Gastrocnemius medialis (tissue), 4 donors: ENCODE data around the gene EIF3L. TPM values are rescaled to one million over a fixed set of nuclear protein-coding genes. Genes with fewer than 3 reads are reported as not detected.

Experiments
- ATAC-seq, 2 donors: fragments of 150-250 bp; one replicate each; pipeline ENCODE4 v1.9.1; 2016
- DNase-seq, 2 donors: peaks; one replicate each; pipeline ENCODE4 v3.0.0-alpha.2; 2019
- H3K27ac ChIP-seq, 4 donors: fragments of 200-600 bp; sonication (generic); 1 replicate in 1 of 4; 2 replicates in 3 of 4; pipeline ENCODE4 v1.5.1; 2016 to 2018; ENCODE audit warnings: mild to moderate bottlenecking in 2 of 4, moderate library complexity in 1 of 4
- H3K27me3 ChIP-seq, 3 donors: fragments of 200-600 bp; sonication (generic) in 2 of 3; 1 replicate in 1 of 3; 2 replicates in 2 of 3; pipeline versions ENCODE4 v1.5.1 to v1.6.0; 2016 to 2019; ENCODE audit warnings: mild to moderate bottlenecking in 1 of 3, moderate library complexity in 1 of 3
- H3K36me3 ChIP-seq, 2 donors: fragments of 200-600 bp; sonication (generic) in 1 of 2; one replicate each; pipeline ENCODE4 v1.5.1; 2017 to 2018
- H3K4me1 ChIP-seq, 2 donors: fragments of 200-600 bp; sonication (generic) in 1 of 2; one replicate each; pipeline ENCODE4 v1.5.1; 2016 to 2017; ENCODE audit warnings: mild to moderate bottlenecking in 2 of 2
- H3K4me3 ChIP-seq, 4 donors: fragments of 200-600 bp; sonication (generic) in 3 of 4; 1 replicate in 1 of 4; 2 replicates in 3 of 4; pipeline ENCODE4 v1.5.1; 2016 to 2019; ENCODE audit warnings: mild to moderate bottlenecking in 2 of 4
- H3K9me3 ChIP-seq, 3 donors: fragments of 200-600 bp; sonication (generic) in 2 of 3; 1 replicate in 1 of 3; 2 replicates in 2 of 3; pipeline ENCODE4 v1.5.1; 2016 to 2019
- CTCF ChIP-seq, 5 experiments: fragments of 450-650 bp in 3 of 5; fragments of 200-600 bp in 2 of 5; sonication (generic) in 2 of 5; IDR thresholded peaks in 4 of 5; conservative IDR thresholded peaks in 1 of 5; 1 replicate in 4 of 5; 2 replicates in 1 of 5; pipeline ENCODE4 v1.5.1; 2016 to 2019; ENCODE audit warnings: antibody characterized with exemption in 5 of 5, mild to moderate bottlenecking in 3 of 5, moderate library complexity in 3 of 5
- POLR2A ChIP-seq, 2 donors: fragments of 450-650 bp; IDR thresholded peaks; one replicate each; pipeline ENCODE4 v1.6.1; 2017; ENCODE audit warnings: antibody characterized with exemption in 2 of 2, mild to moderate bottlenecking in 2 of 2, moderate library complexity in 2 of 2
- in situ Hi-C, 4 donors: fragments of 200-750 bp; cut with MboI; loops; one replicate each; pipeline versions ENCODE4 v1.15.0 to v1.8.0; 2017; ENCODE audit warnings: low sequenced_read_pairs in 4 of 4
- intact Hi-C: fragments of 100-400 bp; cut with DNase I; formaldehyde crosslinking; loops from one replicate; pipeline ENCODE4 v1.15.1; 2023; ENCODE audit warnings: low total_unique reads
- total RNA-seq, 4 donors: library from RNA; depleted of rRNA; stranded (reverse); fragments of >200 nt; gene quantifications; one replicate each; pipeline versions ENCODE4 v1.1.0 to v1.2.3, GENCODE V29; 2016

EIF3L gene
- total RNA-seq, 4 donors from 2014 or later: 291 to 406 (median 343) TPM

GRCh38 chr22:37803195-37803638, 46.0 kb upstream of the EIF3L start:
- TF ChIP-seq CTCF (IDR thresholded peaks at IDR 0.05 in 4 of 5, conservative IDR thresholded peaks at IDR 0.05 in 1 of 5): no peak
- TF ChIP-seq POLR2A (IDR thresholded peaks at IDR 0.05): no peak
- in situ Hi-C loops (loop anchor here in 1 of 4 donors (25.0 kb wide), 1 partner anchor 159 kb away; the partner anchor contains the start of genes C22orf23 and POLR2F), intact Hi-C loops (no loop called here)
- H3K27ac ChIP-seq: no peak overlapping the region
- DNase-seq: no peak
- H3K36me3 ChIP-seq: no peaks in the 10 kb centered on the region
- ATAC-seq: no peak
- H3K27me3 ChIP-seq: no peaks in the 10 kb centered on the region
- H3K4me3 ChIP-seq: peak overlapping the region in 3 of 4 donors; percentile 60 to 75 (median 66)
- peaks cover 13 to 15% of the 10 kb centered on the region in 2 donors for H3K4me1 ChIP-seq
- H3K9me3 ChIP-seq: no peaks in the 10 kb centered on the region

- intact Hi-C loops: loop anchor here (2.0 kb wide), 1 partner anchor 57 kb away; no protein-coding TSS in a partner anchor
- ATAC-seq (no peak), DNase-seq (no peak)
- Histone ChIP-seq H3K4me3 (peak overlapping the region; percentile 76 to 87 (median 82)), H3K27me3 (no peaks in the 10 kb centered on the region), H3K27ac (peak overlapping the region; percentile 91 to 95 (median 94)), H3K9me3 (no peaks in the 10 kb centered on the region), H3K4me1 (peaks cover 17 to 20% of the 10 kb centered on the region in 2 donors), H3K36me3 (no peaks in the 10 kb centered on the region)
- in situ Hi-C loops: loop anchor here in 1 of 4 donors (25.0 kb wide), 1 partner anchor 159 kb away; the partner anchor contains the start of genes C22orf23 and POLR2F
- TF ChIP-seq POLR2A (IDR thresholded peaks at IDR 0.05): no peak
- no peak for TF ChIP-seq CTCF (IDR thresholded peaks at IDR 0.05 in 4 of 5, conservative IDR thresholded peaks at IDR 0.05 in 1 of 5)
These were observed 45.4 kb upstream of the EIF3L start for GRCh38 chr22:37803639-37804351.

DNA sequence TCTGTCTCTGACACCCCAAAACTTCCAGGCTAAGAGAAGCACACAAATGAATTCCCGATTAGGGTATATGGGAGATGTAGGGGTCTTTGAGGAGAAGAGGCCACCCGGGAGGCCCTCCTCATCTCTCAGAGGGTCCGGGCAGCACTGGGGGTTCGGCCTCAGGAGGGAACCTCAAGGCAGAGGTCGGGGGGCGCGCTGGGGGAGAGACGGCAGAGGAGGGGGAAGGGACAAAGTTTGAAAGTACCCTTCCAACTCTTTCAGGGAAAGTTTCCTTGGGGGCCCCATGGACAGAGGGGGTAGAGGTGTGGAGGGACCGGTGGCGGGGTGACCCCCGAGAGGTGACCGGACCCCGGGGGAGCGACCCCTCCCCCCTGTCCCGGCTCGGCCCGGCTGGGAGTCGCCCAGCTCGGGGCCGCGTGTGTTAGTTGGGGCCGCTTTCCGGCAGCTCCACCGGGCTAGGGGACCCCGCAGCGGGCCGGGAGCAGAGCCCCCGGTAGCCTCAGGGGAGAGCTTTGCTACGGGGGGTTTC, 44.8 kb upstream of the EIF3L start:
- peaks cover 17 to 22% of the 10 kb centered on the region in 2 donors for H3K4me1 ChIP-seq
- H3K4me3 ChIP-seq: peak overlapping the region; percentile 76 to 87 (median 82)
- TF ChIP-seq CTCF (IDR thresholded peaks at IDR 0.05 in 4 of 5, conservative IDR thresholded peaks at IDR 0.05 in 1 of 5) (no peak), POLR2A (IDR thresholded peaks at IDR 0.05) (no peak)
- peak overlapping the region; percentile 91 to 95 (median 94) for H3K27ac ChIP-seq
- no peaks in the 10 kb centered on the region for H3K36me3 ChIP-seq
- ATAC-seq (no peak), DNase-seq (no peak)
- H3K27me3 ChIP-seq: no peaks in the 10 kb centered on the region
- H3K9me3 ChIP-seq: no peaks in the 10 kb centered on the region
- in situ Hi-C loops: loop anchor here in 1 of 4 donors (25.0 kb wide), 1 partner anchor 158 kb away; the partner anchor contains the start of genes C22orf23 and POLR2F
- intact Hi-C loops: loop anchor here (2.0 kb wide), 1 partner anchor 58 kb away; no protein-coding TSS in a partner anchor

DNA sequence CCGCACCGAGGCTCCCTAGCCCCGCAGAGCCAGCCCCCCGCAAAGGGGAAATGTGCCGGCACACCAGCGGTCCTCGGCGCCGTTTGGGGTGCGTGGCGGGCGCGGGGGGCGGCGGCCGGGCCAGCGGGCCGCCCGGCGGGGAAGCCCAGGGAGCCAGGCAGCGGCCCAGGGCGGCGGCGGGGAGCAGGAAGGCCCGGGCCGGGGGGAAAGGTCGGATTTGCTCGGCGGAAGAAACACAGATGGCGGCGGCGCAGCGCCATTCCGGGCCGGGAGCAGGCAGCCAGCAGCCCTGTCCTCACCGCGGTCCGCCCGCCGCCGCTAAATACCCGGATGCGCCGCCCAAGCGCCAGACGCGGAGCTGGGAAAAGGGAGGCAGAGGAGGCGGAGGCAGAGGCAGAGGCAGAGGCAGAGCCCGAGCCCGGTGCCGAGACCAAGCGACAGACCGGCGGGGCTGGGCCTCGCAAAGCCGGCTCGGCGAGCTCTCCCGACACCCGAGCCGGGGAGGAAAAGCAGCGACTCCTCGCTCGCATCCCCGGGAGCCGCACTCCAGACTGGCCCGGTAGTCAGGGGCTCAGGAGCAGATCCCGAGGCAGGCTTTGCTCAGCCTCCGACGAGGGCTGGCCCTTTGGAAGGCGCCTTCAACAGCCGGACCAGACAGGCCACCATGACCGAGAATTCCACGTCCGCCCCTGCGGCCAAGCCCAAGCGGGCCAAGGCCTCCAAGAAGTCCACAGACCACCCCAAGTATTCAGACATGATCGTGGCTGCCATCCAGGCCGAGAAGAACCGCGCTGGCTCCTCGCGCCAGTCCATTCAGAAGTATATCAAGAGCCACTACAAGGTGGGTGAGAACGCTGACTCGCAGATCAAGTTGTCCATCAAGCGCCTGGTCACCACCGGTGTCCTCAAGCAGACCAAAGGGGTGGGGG, 44.1 kb upstream of the EIF3L start:
- in situ Hi-C loops (loop anchor here in 1 of 4 donors (25.0 kb wide), 1 partner anchor 157 kb away; the partner anchor contains the start of genes C22orf23 and POLR2F), intact Hi-C loops (loop anchor here (2.0 to 5.0 kb wide), 2 partner anchors 58 to 128 kb away; partner anchors contain the start of gene LGALS1)
- Histone ChIP-seq H3K4me3 (peak overlapping the region; percentile 76 to 87 (median 82)), H3K36me3 (no peaks in the 10 kb centered on the region), H3K27me3 (no peaks in the 10 kb centered on the region), H3K4me1 (peaks cover 17 to 22% of the 10 kb centered on the region in 2 donors), H3K9me3 (no peaks in the 10 kb centered on the region), H3K27ac (peak overlapping the region; percentile 91 to 95 (median 94))
- DNase-seq (peak; percentile 80 to 88), ATAC-seq (peak; percentile 64 to 67)
- peak in 1 of 5 experiments; percentile 12 for TF ChIP-seq CTCF (IDR thresholded peaks at IDR 0.05 in 4 of 5, conservative IDR thresholded peaks at IDR 0.05 in 1 of 5)
- peak; percentile 90 to 94 for TF ChIP-seq POLR2A (IDR thresholded peaks at IDR 0.05)
